SW480 (cell line): ENCODE measurements around the gene HIPK1.

Experiments
- DNase-seq: peaks from one replicate; pipeline ENCODE4 v3.0.0-alpha.2; 2016; ENCODE audit warnings: low spot score

The HIPK1 gene

DNA sequence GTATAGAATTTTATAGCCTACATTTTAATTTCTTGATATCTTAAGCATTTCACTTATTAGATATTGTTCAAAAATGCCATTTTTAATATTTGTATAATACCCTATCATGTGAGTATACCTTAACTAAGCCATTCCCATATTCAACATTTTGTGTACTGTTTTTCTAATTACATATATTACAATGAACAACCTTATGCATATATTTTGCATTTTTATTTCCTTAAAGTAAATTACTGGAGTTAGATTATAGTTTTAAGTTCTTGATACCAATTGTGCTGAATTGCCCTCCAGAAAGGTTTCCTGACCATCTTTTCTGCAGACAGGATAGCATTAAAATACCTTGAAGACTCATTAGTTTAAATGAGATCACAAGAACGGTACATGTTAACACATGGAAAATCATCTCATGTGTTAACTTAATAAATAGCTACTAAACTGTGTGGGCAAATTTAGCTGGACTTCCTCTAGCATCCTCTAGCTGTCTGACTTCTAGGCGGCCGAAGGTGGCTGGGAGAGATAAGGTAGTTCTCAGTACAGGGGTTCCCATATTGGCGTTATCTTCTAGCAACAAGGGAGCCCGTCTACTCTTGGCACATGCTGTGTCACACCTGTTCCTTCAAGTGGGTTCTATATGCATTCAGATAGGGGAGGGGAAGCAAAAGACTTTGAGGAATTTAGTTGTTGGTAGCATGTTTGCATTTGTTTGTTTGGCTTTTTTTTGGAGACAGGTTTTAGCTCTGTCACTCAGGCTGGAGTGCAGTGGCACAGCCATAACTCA is 15.0 kb upstream of the HIPK1 start:
- DNase-seq = no peak

DNA sequence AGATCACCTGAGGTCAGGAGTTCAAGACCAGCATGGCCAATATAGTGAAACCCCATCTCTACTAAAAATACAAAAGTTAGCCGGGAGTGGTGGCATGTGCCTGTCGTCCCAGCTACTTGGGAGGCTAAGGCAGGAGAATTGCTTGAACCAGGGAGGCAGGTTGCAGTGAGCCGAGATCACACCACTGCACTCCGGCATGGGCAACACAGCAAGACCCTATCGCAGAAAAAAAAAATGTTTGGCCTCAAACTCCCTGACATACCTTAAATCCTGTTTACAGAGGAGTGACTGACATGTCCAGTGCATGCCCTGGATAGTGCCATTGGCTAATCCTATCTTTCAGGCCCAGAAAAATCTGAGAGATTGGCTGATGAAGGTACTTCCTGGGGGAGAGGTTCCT is 12.2 kb upstream of the HIPK1 start:
- DNase-seq = no peak

DNA sequence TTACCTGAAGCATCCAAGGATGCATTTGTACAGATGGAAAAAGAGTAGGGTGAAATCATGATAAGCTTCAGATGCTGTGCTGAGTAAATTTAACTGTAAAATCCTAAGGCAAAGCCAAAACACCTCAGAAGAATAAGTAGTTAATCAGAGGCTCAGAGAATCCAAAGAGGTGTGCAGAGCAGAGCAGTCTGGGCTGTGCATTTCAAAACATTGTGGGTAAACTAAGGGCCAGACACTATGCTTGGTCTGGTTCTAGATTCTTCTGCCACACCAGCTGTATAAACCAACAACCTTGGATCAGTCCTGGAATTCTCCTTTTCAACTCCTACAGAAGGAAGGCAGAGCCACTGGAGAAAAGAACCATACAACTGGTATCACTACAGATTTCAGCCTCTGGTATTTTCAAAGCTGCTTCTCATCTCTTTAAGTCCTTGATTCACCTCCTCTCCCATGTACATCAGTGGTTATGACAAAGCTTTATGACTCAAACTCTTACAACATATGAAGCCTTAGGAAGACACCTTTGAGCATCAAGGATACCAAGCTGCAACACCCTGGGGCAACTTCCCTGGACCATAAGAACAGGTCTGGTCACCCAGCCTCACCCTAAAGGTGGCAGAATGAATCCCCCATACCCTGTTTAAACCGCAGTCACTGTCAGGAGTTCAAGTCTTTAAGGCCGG is 11.6 kb upstream of the HIPK1 start:
- DNase-seq = peak; percentile 2

DNA sequence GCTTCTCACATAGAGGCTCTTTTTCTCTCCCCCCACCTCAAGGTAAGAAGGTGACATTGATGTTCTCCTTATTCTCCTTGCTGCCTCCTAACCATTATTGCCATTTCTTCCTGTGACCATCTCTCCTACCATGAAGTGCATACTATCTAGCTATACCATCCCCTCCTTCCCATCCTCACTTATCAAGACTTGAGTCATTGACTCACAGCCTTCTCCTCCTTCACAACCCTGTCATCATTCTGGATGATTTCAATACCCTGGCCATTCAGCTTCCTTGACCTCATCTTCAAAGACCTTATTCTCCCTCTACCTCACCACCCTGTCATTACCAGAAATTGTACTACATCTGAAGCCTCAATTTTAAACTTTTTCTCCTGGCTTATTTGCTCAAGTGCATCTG is 10.9 kb upstream of the HIPK1 start:
- no peak for DNase-seq

DNA sequence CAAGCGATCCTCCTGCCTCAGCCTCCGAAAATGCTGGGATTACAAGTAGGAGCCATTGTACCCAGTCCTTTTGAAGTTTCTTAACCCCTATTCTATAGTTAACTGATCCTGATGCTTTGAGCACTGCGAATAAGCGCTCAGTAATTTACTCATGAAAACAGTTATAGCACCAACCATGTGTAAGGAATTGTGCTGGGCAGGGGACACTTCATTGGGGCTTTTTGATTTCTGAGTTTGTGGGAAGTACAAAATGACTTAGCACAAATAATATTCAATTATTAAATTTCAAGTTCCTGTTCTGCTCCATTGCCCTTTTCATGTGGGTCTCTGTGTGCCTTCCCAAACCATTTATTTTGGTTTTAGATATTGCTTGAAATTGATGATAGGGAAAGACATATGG is 6.2 kb upstream of the HIPK1 start:
- DNase-seq = no peak

DNA sequence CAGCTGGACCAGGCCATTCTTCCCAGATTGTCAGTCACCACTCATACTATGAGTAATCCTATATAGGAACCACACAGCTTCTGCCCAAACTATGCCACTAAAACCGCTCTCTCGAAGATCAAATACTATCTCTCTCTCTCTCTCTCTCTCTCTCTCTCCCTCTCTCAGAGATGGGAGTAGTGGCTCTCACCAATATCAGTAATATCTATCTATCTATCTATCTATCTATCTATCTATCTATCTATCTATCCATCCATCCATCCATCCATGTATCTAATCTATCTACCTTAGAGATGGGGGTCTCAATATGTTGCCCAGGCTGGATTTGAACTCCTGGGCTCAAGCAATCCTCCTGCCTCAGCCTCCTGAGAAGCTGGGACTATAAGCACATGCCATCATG is 4.7 kb upstream of the HIPK1 start:
- no peak for DNase-seq

DNA sequence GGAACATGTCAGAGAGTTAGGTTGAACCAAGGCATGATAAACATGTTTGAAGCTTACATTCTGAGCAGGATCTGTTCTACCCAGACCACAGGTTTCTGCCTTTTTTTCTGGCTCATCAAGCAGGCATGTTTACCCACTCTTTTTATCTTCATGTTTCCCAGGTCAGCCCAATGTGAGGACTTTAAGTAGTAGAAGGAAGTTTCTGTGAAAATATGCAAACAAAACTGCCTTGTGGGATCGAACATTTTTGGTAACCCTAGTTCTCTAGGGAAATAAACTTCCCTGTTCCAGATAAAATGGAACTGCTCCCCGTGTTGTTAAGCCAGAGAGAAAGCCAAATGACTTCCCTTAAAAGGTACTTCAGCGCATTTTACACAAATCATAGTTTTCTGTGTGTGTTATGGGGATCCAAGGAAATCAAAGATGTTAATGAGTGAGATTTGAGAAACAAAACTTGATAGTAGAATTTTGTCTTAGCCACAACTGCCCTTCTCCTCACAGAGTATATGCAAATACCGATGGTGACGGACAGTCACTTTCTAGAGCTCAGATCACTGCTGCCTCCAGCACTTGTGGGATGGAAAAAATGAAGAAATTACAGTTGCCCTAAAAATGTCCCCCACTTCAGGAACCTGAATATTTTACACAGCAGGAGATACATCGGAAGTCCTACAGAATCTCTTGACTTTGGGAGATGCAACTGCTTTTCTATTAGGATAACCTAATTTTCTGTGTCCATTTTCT is 765 bp upstream of the HIPK1 start:
- peak; percentile 5 for DNase-seq

DNA sequence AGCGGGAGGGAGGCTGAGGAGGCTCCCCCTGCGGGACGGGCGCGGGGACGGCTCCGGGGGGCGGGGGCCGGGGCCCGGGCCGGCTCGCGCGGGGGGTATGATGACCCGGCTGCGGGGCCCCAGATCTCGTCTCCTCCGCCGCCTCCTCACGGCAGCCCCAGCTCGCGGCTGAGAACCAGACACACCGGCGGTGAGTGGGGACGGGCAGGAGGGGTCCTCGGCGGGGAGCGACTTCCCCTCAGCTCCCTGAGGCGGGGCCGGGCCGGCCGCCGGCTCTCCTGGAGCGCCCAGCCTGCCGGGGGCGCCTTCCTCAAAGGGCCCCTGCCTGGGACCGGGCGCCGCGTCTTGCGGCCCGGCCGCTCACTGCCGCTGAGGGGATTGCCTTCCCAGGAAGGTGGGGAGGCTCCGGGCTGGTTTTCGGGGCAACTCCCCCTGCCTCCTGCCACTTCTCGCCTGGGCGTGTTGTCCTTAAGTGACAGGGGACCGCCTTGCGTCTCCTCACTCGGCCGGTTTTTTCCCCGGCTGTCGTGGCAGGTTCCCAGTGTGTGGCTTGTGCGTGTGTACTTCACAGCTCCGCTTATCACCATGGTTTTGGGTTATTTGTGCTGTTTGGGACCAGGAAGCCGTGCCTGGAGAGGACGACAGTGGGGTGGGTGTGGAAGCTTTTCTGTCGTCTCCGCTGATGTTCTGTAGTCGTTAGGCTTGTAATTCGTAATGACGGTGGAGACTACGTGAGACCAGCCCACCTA is 800 bp downstream of the HIPK1 start:
- DNase-seq = no peak

DNA sequence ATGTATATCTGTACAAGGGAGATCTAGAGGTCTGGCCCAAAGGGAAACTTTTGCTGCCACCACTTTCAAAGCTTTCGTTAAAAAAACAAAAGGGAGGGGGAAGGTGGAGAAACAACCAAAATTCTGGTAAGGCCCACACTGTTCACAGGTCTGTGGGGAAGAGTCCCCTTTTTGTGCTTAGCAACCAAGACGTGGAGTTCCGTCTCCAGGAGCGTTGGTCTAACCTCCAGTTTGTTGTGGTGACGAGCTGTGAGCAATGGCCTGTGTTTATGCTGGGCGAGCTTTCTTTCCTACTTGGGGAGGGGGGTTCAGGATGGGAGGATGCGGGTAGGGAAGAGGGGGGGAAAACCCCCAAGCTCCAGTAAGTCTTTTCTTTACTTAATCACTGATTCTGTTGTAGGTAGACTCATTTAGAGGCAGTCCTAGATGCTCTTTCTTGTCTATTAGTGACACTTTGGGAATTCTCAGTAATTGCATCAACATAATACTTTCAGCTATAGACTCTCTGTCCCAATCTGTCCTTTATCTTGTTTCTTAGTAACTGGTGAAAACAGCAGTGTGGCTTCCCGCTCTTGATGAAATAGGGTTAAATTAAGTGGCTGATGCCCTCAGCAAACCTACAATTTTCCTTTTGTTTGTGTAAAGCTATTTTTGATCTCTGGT is 1.5 kb downstream of the HIPK1 start:
- peak; percentile 39 for DNase-seq

DNA sequence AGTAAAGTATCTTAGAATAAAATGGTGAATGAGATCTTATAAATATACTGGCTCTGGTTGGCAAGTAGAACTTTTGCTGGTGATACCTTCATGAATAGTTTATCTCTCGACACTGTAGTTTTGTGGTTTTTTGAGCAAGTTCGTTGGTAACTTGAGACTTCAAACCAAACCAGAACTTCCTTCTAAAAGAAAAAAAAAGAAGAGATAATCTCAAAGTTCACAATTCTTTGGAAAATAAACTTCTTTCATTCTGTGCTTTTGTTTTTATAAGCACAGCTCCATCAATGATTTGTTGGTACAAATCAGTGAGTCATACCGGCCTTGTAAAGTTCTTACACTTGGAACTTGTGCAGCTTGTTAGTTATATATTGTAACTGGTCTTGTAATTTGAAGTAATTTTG is 2.3 kb downstream of the HIPK1 start:
- no peak for DNase-seq

DNA sequence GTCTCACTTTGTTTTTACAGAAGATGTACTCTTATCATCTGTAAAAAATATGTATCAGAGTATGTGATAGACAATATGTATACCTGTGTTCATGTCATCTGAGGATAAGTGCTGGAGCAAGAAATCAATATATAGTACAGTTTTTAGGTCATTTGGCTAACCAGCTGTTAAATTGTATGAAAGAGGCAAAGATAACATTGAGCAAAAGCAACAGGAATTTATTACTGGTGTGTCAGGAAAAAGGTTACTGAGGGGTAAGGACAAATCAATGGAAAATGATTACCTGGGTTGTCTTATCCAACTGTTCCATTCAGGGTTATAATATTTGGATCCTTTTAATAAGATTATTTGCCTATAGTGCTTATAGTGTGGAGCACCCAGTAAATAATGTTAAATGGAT is 4.9 kb downstream of the HIPK1 start:
- DNase-seq = no peak

DNA sequence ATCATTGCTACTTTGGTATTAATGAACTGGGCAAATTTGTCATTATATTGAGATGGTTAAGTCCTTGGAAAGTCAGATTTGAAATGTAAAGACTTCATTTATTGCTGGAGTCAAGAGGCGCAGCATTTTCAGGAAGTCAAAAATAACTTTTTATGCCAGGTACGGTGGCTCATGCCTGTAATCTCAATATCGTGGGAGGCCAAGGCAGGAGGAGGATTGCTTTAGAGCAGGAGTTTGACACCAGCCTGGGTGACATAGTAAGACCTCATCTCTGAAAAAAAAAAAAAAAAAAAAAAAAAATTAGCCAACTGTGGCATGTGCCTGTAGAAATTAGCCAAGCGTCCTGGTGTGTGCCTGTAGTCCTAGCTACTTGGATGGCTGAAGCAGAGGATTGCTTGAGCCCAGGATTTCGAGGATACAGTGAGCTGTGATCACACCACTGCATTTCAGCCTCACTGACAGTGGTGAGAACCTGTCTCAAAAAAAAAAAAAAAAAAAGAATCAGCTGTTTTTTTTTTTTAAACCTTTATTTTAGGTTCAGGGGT is 5.5 kb downstream of the HIPK1 start:
- DNase-seq = no peak

DNA sequence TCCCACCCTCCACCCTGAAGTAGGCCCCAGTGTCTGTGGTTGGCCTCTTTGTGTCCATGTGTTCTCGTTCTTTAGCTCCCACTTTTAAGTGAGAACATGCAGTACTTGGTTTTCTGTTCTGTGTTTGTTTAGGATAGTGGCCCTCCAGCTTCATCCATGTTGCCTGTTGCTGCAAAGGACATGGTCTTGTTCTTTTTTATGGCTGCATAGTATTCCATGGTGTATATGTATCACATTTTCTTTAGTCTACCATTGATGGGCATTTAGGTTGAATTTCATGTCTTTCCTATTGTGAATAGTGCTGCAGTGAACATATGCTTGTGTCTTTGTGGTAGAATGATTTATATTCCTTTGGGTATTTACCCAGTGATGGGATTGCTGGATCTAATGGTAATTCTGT is 6.1 kb downstream of the HIPK1 start:
- no peak for DNase-seq

DNA sequence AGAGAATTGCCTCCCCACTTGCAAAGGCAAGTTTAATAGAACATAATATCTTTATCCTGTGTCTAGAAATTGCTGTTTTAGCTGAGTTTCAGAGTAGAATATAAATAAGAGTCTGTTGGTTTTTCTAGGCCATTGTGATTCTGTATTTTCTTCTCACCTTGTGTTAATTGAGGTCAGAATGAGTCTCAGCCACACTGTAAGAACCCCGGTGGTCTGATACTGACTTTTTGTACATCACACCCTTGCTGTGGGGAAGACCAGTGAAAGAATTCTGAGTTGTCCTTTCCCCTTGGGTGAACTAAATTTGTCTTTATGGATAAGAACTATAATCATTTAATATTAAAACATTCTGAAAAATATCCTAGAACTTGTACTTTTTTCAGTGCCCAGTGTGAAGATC is 6.8 kb downstream of the HIPK1 start:
- no peak for DNase-seq

DNA sequence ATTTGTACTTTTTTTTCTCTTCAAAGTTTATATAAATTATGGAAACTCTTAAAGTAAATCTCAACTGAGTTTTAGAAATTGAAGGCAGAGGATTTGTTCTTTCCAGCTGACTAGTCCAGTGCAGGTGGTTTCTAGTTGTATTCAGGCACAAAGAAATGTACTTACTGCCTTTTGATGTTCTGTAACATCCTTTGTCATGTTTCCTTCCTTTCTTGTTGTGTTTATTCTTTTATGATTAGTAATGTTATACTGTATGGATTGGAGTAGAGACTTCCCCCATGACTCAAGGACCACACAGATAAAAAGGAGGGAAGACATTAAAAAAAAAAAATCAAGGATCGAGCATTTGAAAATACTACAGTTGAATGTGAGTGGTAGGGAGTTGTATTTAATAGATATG is 8.0 kb downstream of the HIPK1 start:
- DNase-seq = no peak

DNA sequence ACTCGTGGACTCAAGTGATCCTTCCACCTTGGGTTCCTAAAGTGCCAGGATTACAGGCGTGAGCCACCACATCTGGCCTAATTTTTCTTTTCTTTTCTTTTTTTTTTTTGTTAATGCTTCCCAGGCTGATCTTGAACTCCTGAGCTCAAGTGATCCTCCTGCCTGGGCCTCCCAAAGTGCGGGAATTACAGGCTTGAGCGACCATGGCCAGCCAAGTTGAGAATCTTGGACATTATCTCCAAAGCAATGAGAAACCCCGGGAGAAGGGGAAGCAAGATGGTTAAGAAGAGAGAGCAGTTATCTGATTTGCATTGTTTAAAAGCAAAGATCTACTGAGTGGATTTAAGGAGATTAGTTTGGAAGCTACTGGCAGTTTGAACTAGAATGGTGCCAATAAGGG is 9.1 kb downstream of the HIPK1 start:
- DNase-seq = no peak

DNA sequence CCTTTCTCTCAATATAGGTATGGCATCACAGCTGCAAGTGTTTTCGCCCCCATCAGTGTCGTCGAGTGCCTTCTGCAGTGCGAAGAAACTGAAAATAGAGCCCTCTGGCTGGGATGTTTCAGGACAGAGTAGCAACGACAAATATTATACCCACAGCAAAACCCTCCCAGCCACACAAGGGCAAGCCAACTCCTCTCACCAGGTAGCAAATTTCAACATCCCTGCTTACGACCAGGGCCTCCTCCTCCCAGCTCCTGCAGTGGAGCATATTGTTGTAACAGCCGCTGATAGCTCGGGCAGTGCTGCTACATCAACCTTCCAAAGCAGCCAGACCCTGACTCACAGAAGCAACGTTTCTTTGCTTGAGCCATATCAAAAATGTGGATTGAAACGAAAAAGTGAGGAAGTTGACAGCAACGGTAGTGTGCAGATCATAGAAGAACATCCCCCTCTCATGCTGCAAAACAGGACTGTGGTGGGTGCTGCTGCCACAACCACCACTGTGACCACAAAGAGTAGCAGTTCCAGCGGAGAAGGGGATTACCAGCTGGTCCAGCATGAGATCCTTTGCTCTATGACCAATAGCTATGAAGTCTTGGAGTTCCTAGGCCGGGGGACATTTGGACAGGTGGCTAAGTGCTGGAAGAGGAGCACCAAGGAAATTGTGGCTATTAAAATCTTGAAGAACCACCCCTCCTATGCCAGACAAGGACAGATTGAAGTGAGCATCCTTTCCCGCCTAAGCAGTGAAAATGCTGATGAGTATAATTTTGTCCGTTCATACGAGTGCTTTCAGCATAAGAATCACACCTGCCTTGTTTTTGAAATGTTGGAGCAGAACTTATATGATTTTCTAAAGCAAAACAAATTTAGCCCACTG is 11.5 kb downstream of the HIPK1 start:
- DNase-seq = no peak

DNA sequence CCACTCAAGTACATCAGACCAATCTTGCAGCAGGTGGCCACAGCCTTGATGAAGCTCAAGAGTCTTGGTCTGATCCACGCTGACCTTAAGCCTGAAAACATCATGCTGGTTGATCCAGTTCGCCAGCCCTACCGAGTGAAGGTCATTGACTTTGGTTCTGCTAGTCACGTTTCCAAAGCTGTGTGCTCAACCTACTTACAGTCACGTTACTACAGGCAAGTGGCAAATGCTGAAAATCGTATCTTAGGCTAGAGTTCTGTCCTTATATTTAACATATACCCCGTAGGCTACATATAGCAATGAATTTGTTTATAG is 12.1 kb downstream of the HIPK1 start:
- no peak for DNase-seq

DNA sequence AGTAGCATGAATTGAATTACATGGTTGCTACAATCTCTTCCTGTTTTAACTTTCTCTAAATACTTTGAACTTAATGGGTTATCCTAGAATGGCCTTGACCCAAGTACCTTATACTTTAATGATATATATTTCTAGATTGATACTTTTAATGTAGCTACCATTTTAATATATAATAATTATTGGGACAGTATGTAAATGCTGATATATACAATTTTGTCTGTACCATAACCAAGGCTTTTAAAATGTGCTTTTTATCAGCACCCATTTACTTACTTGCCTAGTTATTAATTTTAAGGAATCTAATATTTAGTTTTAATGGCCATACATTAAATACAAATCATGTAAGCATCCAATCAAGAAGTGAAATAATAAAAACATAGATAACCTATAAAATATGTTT is 13.4 kb downstream of the HIPK1 start:
- no peak for DNase-seq

DNA sequence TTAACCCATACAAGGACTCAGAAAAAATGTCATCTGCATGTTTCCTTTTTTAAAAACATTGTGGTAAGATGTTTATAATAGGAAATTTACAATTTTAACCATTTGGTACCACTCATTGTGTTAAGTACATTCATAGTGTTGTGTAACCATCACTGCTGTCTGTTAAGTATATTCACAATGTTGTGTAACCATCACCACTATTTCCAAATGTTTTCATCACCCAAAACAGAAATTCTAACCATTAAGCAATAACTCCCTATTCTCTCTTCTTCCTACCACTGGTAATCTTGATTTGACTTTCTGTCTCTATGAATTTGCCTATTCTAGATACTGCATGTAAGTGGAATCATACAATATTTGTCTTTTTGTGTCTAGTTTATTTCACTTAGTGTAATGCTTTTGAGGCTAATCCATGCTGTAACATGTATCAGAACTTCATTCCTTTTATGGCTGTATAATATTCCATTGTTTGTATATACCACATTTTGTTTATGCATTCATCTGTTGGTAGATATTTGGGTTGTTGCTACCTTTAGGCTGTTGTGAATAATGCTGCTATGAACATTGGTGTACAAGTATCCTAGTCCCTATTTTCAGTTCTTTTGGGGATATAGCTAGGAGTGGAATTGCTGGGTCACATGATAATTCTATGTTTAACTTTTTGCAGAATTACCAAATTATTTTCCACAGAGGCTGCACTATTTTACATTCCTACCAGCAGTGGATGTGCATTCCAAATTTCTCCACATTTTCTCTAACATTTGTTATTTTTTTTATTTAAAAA is 14.1 kb downstream of the HIPK1 start:
- no peak for DNase-seq
